Sigmoid colon (tissue), 7 donors: ENCODE measurements around the gene GFRA3. TPM values are rescaled to one million over a fixed set of nuclear protein-coding genes. Genes with fewer than 3 reads are reported as not detected.

ENCODE experiments used
- DNase-seq: peaks from one replicate; pipeline ENCODE4 v3.0.0-alpha.2; 2019
- H3K27ac ChIP-seq, 4 donors: fragments of 200-600 bp; sonication (generic); one replicate each; pipeline ENCODE4 v1.5.1; 2016 to 2019; ENCODE audit warnings: mild to moderate bottlenecking in 1 of 4
- H3K27me3 ChIP-seq, 3 donors: fragments of 200-600 bp; sonication (generic); one replicate each; pipeline ENCODE4 v1.5.1; 2019; ENCODE audit warnings: mild to moderate bottlenecking in 1 of 3
- H3K36me3 ChIP-seq, 4 donors: fragments of 200-600 bp; sonication (generic); one replicate each; pipeline ENCODE4 v1.5.1; 2016 to 2019
- H3K4me1 ChIP-seq, 4 donors: fragments of 200-600 bp; sonication (generic); one replicate each; pipeline ENCODE4 v1.5.1; 2017 to 2019
- H3K4me3 ChIP-seq, 4 donors: fragments of 200-600 bp; sonication (generic); one replicate each; pipeline ENCODE4 v1.5.1; 2017 to 2019; ENCODE audit warnings: mild to moderate bottlenecking in 2 of 4, moderate library complexity in 1 of 4
- H3K9me3 ChIP-seq, 4 donors: fragments of 200-600 bp in 3 of 4; sonication (generic) in 3 of 4; one replicate each; pipeline versions ENCODE4 v1.5.1 to v1.6.1; 2013 to 2019
- CTCF ChIP-seq, 4 experiments: fragments of 450-650 bp in 3 of 4; fragments of 200-600 bp in 1 of 4; IDR thresholded peaks; one replicate each; pipeline ENCODE4 v1.5.1; 2016 to 2019; ENCODE audit warnings: antibody characterized with exemption in 4 of 4, mild to moderate bottlenecking in 3 of 4, moderate library complexity in 2 of 4
- EP300 ChIP-seq, 4 donors: sonication (generic); formaldehyde crosslinking; IDR thresholded peaks; one replicate each; pipeline ENCODE4 v1.6.1; 2017; ENCODE audit warnings: antibody characterized with exemption in 4 of 4
- POLR2A ChIP-seq, 2 donors: fragments of 450-650 bp; IDR thresholded peaks; one replicate each; pipeline ENCODE4 v1.6.1; 2016; ENCODE audit warnings: antibody characterized with exemption in 2 of 2, mild to moderate bottlenecking in 2 of 2, moderate library complexity in 2 of 2
- POLR2AphosphoS5 ChIP-seq, 4 donors: sonication (generic); formaldehyde crosslinking; IDR thresholded peaks; one replicate each; pipeline ENCODE4 v1.6.1; 2017; ENCODE audit warnings: antibody characterized with exemption in 4 of 4
- WGBS, 2 donors: extraction: QIAGEN DNeasy Blood & Tissue Kit; methylation state at CpG; one replicate each; pipeline ENCODE4 v1.1.7; 2013; 5-methylcytosine and 5-hydroxymethylcytosine counted together
- intact Hi-C: fragments of 100-400 bp; cut with DNase I; formaldehyde crosslinking; loops from one replicate; pipeline ENCODE4 v1.15.1; 2023
- polyA plus RNA-seq, 3 donors: library from polyadenylated mRNA; stranded (reverse); fragments of 200-250 nt; gene quantifications; one replicate each; pipeline ENCODE4 v1.2.3, GENCODE V29; 2013
- total RNA-seq, 4 donors: library from RNA; depleted of rRNA; stranded (reverse); fragments of >200 nt; gene quantifications; one replicate each; pipeline ENCODE4 v1.1.0, GENCODE V29; 2016
- donor health status: healthy with polysubstance abuse.
- donor health status: Bipolar disorder and iron deficiency.
- donor health status: healthy.

GFRA3 gene
- total and polyA plus RNA-seq, 7 donors: 0.49 to 3.9 (median 0.77) TPM; not detected in 1

- 90 to 91% methylated on average over 1 of the region's 1 CpG for WGBS, 2 donors
- intact Hi-C loops: no loop called here
Observed at GRCh38 chr5:138238034-138238433, 36.4 kb downstream of the GFRA3 start.

GRCh38 chr5:138234651-138235050 is 39.8 kb downstream of the GFRA3 start:
- no peak overlapping the region for H3K27ac ChIP-seq
- TF ChIP-seq POLR2A (IDR thresholded peaks at IDR 0.05) (no peak), EP300 (IDR thresholded peaks at IDR 0.05) (no peak), CTCF (IDR thresholded peaks at IDR 0.05) (no peak), POLR2AphosphoS5 (IDR thresholded peaks at IDR 0.05) (no peak)
- DNase-seq: no peak
- no peaks in the 10 kb centered on the region for H3K27me3 ChIP-seq
- H3K4me3 ChIP-seq: no peak overlapping the region
- WGBS, 2 donors: 86 to 93% methylated on average over 2 of the region's 2 CpGs
- H3K9me3 ChIP-seq: no peaks in the 10 kb centered on the region
- H3K4me1 ChIP-seq: peaks cover 0 to 9% (median 2%) of the 10 kb centered on the region in 4 donors
- intact Hi-C loops: no loop called here
- H3K36me3 ChIP-seq: no peaks in the 10 kb centered on the region

More at GRCh38 chr5:138238034-138238433, 36.4 kb downstream of the GFRA3 start:
- no peak for DNase-seq
- no peaks in the 10 kb centered on the region for H3K9me3 ChIP-seq
- H3K27me3 ChIP-seq: peaks cover 0 to 4% (median 0%) of the 10 kb centered on the region in 3 donors
- TF ChIP-seq POLR2A (IDR thresholded peaks at IDR 0.05) (no peak), CTCF (IDR thresholded peaks at IDR 0.05) (no peak), EP300 (IDR thresholded peaks at IDR 0.05) (no peak), POLR2AphosphoS5 (IDR thresholded peaks at IDR 0.05) (no peak)
- no peaks in the 10 kb centered on the region for H3K36me3 ChIP-seq
- no peak overlapping the region for H3K27ac ChIP-seq
- H3K4me1 ChIP-seq: peaks cover 0 to 14% (median 9%) of the 10 kb centered on the region in 4 donors
- no peak overlapping the region for H3K4me3 ChIP-seq

- Histone ChIP-seq H3K36me3 (no peaks in the 10 kb centered on the region), H3K4me3 (no peak overlapping the region), H3K27me3 (no peaks in the 10 kb centered on the region), H3K9me3 (no peaks in the 10 kb centered on the region), H3K27ac (no peak overlapping the region), H3K4me1 (peaks cover 0 to 9% (median 2%) of the 10 kb centered on the region in 4 donors)
- DNase-seq: no peak
- WGBS, 2 donors: 60 to 78% methylated on average over 2 of the region's 2 CpGs
- intact Hi-C loops: no loop called here
- TF ChIP-seq POLR2AphosphoS5 (IDR thresholded peaks at IDR 0.05): no peak
- no peak for TF ChIP-seq CTCF (IDR thresholded peaks at IDR 0.05)
- no peak for TF ChIP-seq EP300 (IDR thresholded peaks at IDR 0.05)
- TF ChIP-seq POLR2A (IDR thresholded peaks at IDR 0.05): no peak
Observed at GRCh38 chr5:138233280-138233679, 41.1 kb downstream of the GFRA3 start.

GRCh38 chr5:138230981-138231589 is 43.3 kb downstream of the GFRA3 start:
- DNase-seq: no peak
- Histone ChIP-seq H3K27ac (no peak overlapping the region), H3K4me3 (no peak overlapping the region), H3K36me3 (no peaks in the 10 kb centered on the region), H3K4me1 (peaks cover 0 to 9% (median 2%) of the 10 kb centered on the region in 4 donors), H3K9me3 (peaks cover 0 to 5% (median 0%) of the 10 kb centered on the region in 4 donors), H3K27me3 (no peaks in the 10 kb centered on the region)
- 35 to 63% methylated on average over 7 of the region's 7 CpGs for WGBS, 2 donors
- TF ChIP-seq POLR2AphosphoS5 (IDR thresholded peaks at IDR 0.05): no peak
- no peak for TF ChIP-seq POLR2A (IDR thresholded peaks at IDR 0.05)
- TF ChIP-seq EP300 (IDR thresholded peaks at IDR 0.05): no peak
- TF ChIP-seq CTCF (IDR thresholded peaks at IDR 0.05): no peak
- intact Hi-C loops: no loop called here

GRCh38 chr5:138230261-138230660 is 44.2 kb downstream of the GFRA3 start:
- Histone ChIP-seq H3K27ac (no peak overlapping the region), H3K27me3 (no peaks in the 10 kb centered on the region), H3K4me1 (peaks cover 0 to 9% (median 2%) of the 10 kb centered on the region in 4 donors), H3K4me3 (no peak overlapping the region), H3K9me3 (peaks cover 0 to 5% (median 0%) of the 10 kb centered on the region in 4 donors), H3K36me3 (no peaks in the 10 kb centered on the region)
- no peak for DNase-seq
- intact Hi-C loops: no loop called here
- TF ChIP-seq EP300 (IDR thresholded peaks at IDR 0.05): no peak
- no peak for TF ChIP-seq POLR2AphosphoS5 (IDR thresholded peaks at IDR 0.05)
